Naive thymus-derived CD4-positive, alpha-beta T cell (primary cell): ENCODE measurements around the gene NUDT19. TPM values are rescaled to one million over a fixed set of nuclear protein-coding genes. Genes with fewer than 3 reads are reported as not detected.
A peak's percentile ranks its signal among the peaks of the same experiment; 100 is the strongest.

ENCODE experiments used
- ATAC-seq: fragments of 150-1000 bp; cut with Tn5 transposase; 2 replicates; pipeline ENCODE4 v1.10.0; 2021; ENCODE audit warnings: mild to moderate bottlenecking, moderate library complexity
- CTCF ChIA-PET: fragments of 350-600 bp; sonication (Branson Sonifier 250); formaldehyde crosslinking; loops from one replicate; lab custom pipeline; 2021; ENCODE audit warnings: antibody characterized with exemption; lab: Charles Lee
- POLR2A ChIA-PET: fragments of 350-600 bp; sonication (Branson Sonifier 250); formaldehyde crosslinking; loops from one replicate; lab custom pipeline; 2021; ENCODE audit warnings: antibody characterized with exemption, inconsistent platforms; lab: Charles Lee
- DNase-seq, 9 donors: peaks; one replicate each; pipeline versions ENCODE4 v3.0.0 to v3.0.0-alpha.2; 2020 to 2022; ENCODE audit warnings: mixed read lengths in 1 of 9
- H3K27ac ChIP-seq: one replicate; pipeline ENCODE4 v1.7.0; 2013; ENCODE audit warnings: mild to moderate bottlenecking, low read depth, low read length, moderate library complexity
- H3K27me3 ChIP-seq, 2 donors: one replicate each; pipeline ENCODE4 v1.7.0; 2013; ENCODE audit warnings: low read length in 2 of 2, mild to moderate bottlenecking in 2 of 2, moderate library complexity in 2 of 2; ENCODE audit not compliant: control insufficient read depth in 2 of 2, insufficient read depth in 2 of 2
- H3K36me3 ChIP-seq, 3 experiments: 1 replicate in 2 of 3; 2 replicates in 1 of 3; pipeline ENCODE4 v1.7.0; 2013; ENCODE audit warnings: low read length in 3 of 3, mild to moderate bottlenecking in 3 of 3, moderate library complexity in 1 of 3; ENCODE audit not compliant: insufficient read depth in 3 of 3, control insufficient read depth in 2 of 3
- H3K4me1 ChIP-seq, 2 donors: one replicate each; pipeline ENCODE4 v1.7.0; 2013; ENCODE audit warnings: low read length in 2 of 2, mild to moderate bottlenecking in 2 of 2, moderate library complexity in 1 of 2; ENCODE audit not compliant: control insufficient read depth in 2 of 2, insufficient read depth in 2 of 2
- H3K4me3 ChIP-seq: 2 replicates; pipeline ENCODE4 v1.7.0; 2013; ENCODE audit warnings: mild to moderate bottlenecking, low read length
- H3K9me3 ChIP-seq, 3 experiments: 1 replicate in 2 of 3; 2 replicates in 1 of 3; pipeline ENCODE4 v1.7.0; 2013; ENCODE audit warnings: low read length in 3 of 3; ENCODE audit not compliant: control insufficient read depth in 2 of 3
- H3K27ac Mint-ChIP-seq, 9 donors: one replicate each; pipeline ENCODE4 v1.8.0; 2020 to 2022; ENCODE audit warnings: mixed read lengths in 9 of 9, mild to moderate bottlenecking in 8 of 9, moderate library complexity in 5 of 9, inconsistent platforms in 2 of 9
- H3K27me3 Mint-ChIP-seq, 5 donors: one replicate each; pipeline ENCODE4 v1.8.0; 2021 to 2022; ENCODE audit warnings: mixed read lengths in 5 of 5, mild to moderate bottlenecking in 1 of 5
- H3K36me3 Mint-ChIP-seq, 5 donors: one replicate each; pipeline ENCODE4 v1.8.0; 2020 to 2022; ENCODE audit warnings: mixed read lengths in 5 of 5, mild to moderate bottlenecking in 3 of 5, inconsistent platforms in 1 of 5
- H3K4me1 Mint-ChIP-seq, 7 donors: one replicate each; pipeline ENCODE4 v1.8.0; 2020 to 2022; ENCODE audit warnings: mixed read lengths in 7 of 7, mild to moderate bottlenecking in 3 of 7, inconsistent platforms in 1 of 7
- H3K4me3 Mint-ChIP-seq, 10 donors: one replicate each; pipeline ENCODE4 v1.8.0; 2020 to 2022; ENCODE audit warnings: mild to moderate bottlenecking in 10 of 10, mixed read lengths in 10 of 10, moderate library complexity in 6 of 10, inconsistent platforms in 2 of 10
- H3K9me3 Mint-ChIP-seq, 11 donors: one replicate each; pipeline ENCODE4 v1.8.0; 2020 to 2022; ENCODE audit warnings: mixed read lengths in 11 of 11, mild to moderate bottlenecking in 4 of 11, inconsistent platforms in 1 of 11, moderate library complexity in 1 of 11
- intact Hi-C, 2 donors: fragments of 100-400 bp; cut with micrococcal nuclease; formaldehyde crosslinking; loops; one replicate each; pipeline ENCODE4 v1.15.1; 2023
- polyA plus RNA-seq, 2 donors: library from polyadenylated mRNA; unstranded; fragments of 300-500 nt; fragmentation: Illumina TruSeq; gene quantifications; one replicate each; pipeline ENCODE4 v1.2.3, GENCODE V29; 2021
- total RNA-seq, 6 experiments: library from RNA in 5 of 6; stranded (reverse) in 5 of 6; gene quantifications; 1 replicate in 5 of 6; 2 replicates in 1 of 6; pipeline ENCODE4 v1.2.3 and lab custom pipeline; 2021 to 2026

Gene NUDT19
- total and polyA plus RNA-seq, 7 experiments from 2014 or later = 2.4 to 17.0 (median 8.9) TPM

GRCh38 chr19:32676895-32677359 is 14.7 kb upstream of the NUDT19 start:
- intact Hi-C loops = loop anchor here in 1 of 2 donors (5.0 to 10.0 kb wide), 3 partner anchors 330 to 698 kb away; partner anchors contain the start of genes CEBPG and ZNF507
- Mint-ChIP-seq H3K4me1 (peaks cover 19 to 34% (median 30%) of the 10 kb centered on the region in 7 donors), H3K36me3 (peaks cover 0 to 2% (median 0%) of the 10 kb centered on the region in 5 donors), H3K4me3 (peak overlapping the region; percentile 40 to 96 (median 72)), H3K27ac (peak overlapping the region in 2 of 9 donors; percentile 27 to 52), H3K9me3 (no peaks in the 10 kb centered on the region), H3K27me3 (peaks cover 6 to 46% (median 8%) of the 10 kb centered on the region in 5 donors)
- H3K4me3 ChIP-seq = no peak overlapping the region
- POLR2A ChIA-PET = interaction anchor here (2.2 to 2.7 kb wide), 2 partner anchors 14 to 15 kb away, joined by 5 to 15 read pairs; partner anchors contain the start of gene NUDT19
- H3K27ac ChIP-seq = no peak overlapping the region
- H3K9me3 ChIP-seq = no peaks in the 10 kb centered on the region
- H3K36me3 ChIP-seq = no peaks in the 10 kb centered on the region
- no peak for DNase-seq
- ATAC-seq = no peak
- no peaks in the 10 kb centered on the region for H3K27me3 ChIP-seq
- peaks cover 10 to 14% of the 10 kb centered on the region in 2 donors for H3K4me1 ChIP-seq
- CTCF ChIA-PET = no interaction called here

- ChIA-PET POLR2A (interaction anchor here (2.7 kb wide), 1 partner anchor 14 kb away, joined by 5 read pairs; the partner anchor contains the start of gene NUDT19), CTCF (interaction anchor here (0.7 to 0.8 kb wide), 2 partner anchors 80 to 510 kb away, joined by 3 to 4 read pairs; no protein-coding TSS in a partner anchor)
- intact Hi-C loops = loop anchor here in 1 of 2 donors (5.0 to 10.0 kb wide), 3 partner anchors 330 to 697 kb away; partner anchors contain the start of genes CEBPG and ZNF507
- Mint-ChIP-seq H3K9me3 (no peaks in the 10 kb centered on the region), H3K4me3 (peak overlapping the region in 9 of 10 donors; percentile 23 to 96 (median 69)), H3K36me3 (peaks cover 0 to 2% (median 0%) of the 10 kb centered on the region in 5 donors), H3K27ac (peak overlapping the region in 1 of 9 donors; percentile 52), H3K4me1 (peaks cover 18 to 27% (median 23%) of the 10 kb centered on the region in 7 donors), H3K27me3 (peaks cover 6 to 51% (median 8%) of the 10 kb centered on the region in 5 donors)
- H3K36me3 ChIP-seq = no peaks in the 10 kb centered on the region
- H3K9me3 ChIP-seq = no peaks in the 10 kb centered on the region
- no peak overlapping the region for H3K27ac ChIP-seq
- peaks cover 10 to 14% of the 10 kb centered on the region in 2 donors for H3K4me1 ChIP-seq
- H3K4me3 ChIP-seq = no peak overlapping the region
- ATAC-seq (no peak), DNase-seq (no peak)
- no peaks in the 10 kb centered on the region for H3K27me3 ChIP-seq
These were observed 14.0 kb upstream of the NUDT19 start for GRCh38 chr19:32677657-32678056.

GRCh38 chr19:32680986-32681385 is 10.6 kb upstream of the NUDT19 start:
- H3K9me3 Mint-ChIP-seq = no peaks in the 10 kb centered on the region
- H3K4me1 Mint-ChIP-seq = peaks cover 0 to 7% (median 6%) of the 10 kb centered on the region in 7 donors
- H3K36me3 Mint-ChIP-seq = no peaks in the 10 kb centered on the region
- intact Hi-C loops = no loop called here
- H3K9me3 ChIP-seq = no peaks in the 10 kb centered on the region
- CTCF ChIA-PET = no interaction called here
- H3K4me3 Mint-ChIP-seq = no peak overlapping the region
- H3K27me3 Mint-ChIP-seq = peaks cover 6 to 47% (median 8%) of the 10 kb centered on the region in 5 donors
- H3K4me3 ChIP-seq = no peak overlapping the region
- ATAC-seq (no peak), DNase-seq (no peak)
- H3K27ac Mint-ChIP-seq = no peak overlapping the region
- H3K4me1 ChIP-seq = peaks cover 0 to 5% of the 10 kb centered on the region in 2 donors
- H3K27ac ChIP-seq = no peak overlapping the region
- no peaks in the 10 kb centered on the region for H3K36me3 ChIP-seq
- POLR2A ChIA-PET = interaction anchor here (0.6 to 1.1 kb wide), 2 partner anchors 10 to 1492 kb away, joined by 3 to 6 read pairs; partner anchors contain the start of gene NUDT19
- H3K27me3 ChIP-seq = no peaks in the 10 kb centered on the region

- intact Hi-C loops = no loop called here
- ATAC-seq (no peak), DNase-seq (no peak)
- Mint-ChIP-seq H3K27ac (no peak overlapping the region), H3K4me1 (peaks cover 0 to 4% (median 3%) of the 10 kb centered on the region in 7 donors), H3K36me3 (peaks cover 0 to 5% (median 0%) of the 10 kb centered on the region in 5 donors), H3K4me3 (no peak overlapping the region), H3K9me3 (no peaks in the 10 kb centered on the region), H3K27me3 (peaks cover 4 to 41% (median 5%) of the 10 kb centered on the region in 5 donors)
- no peaks in the 10 kb centered on the region for H3K4me1 ChIP-seq
- ChIA-PET CTCF (no interaction called here), POLR2A (interaction anchor here (0.5 kb wide), 1 partner anchor 80 kb away, joined by 3 read pairs; no protein-coding TSS in a partner anchor)
- H3K9me3 ChIP-seq = no peaks in the 10 kb centered on the region
- no peak overlapping the region for H3K4me3 ChIP-seq
- no peak overlapping the region for H3K27ac ChIP-seq
- no peaks in the 10 kb centered on the region for H3K36me3 ChIP-seq
- H3K27me3 ChIP-seq = no peaks in the 10 kb centered on the region
These were observed 9.3 kb upstream of the NUDT19 start for GRCh38 chr19:32682317-32682716.

GRCh38 chr19:32686847-32687475 is 4.7 kb upstream of the NUDT19 start:
- Mint-ChIP-seq H3K9me3 (no peaks in the 10 kb centered on the region), H3K36me3 (peaks cover 0 to 5% (median 0%) of the 10 kb centered on the region in 5 donors), H3K27ac (no peak overlapping the region), H3K27me3 (peaks cover 0 to 8% (median 0%) of the 10 kb centered on the region in 5 donors), H3K4me3 (no peak overlapping the region), H3K4me1 (peaks cover 8 to 18% (median 10%) of the 10 kb centered on the region in 7 donors)
- no peak overlapping the region for H3K4me3 ChIP-seq
- CTCF ChIA-PET = no interaction called here
- H3K4me1 ChIP-seq = peaks cover 8 to 10% of the 10 kb centered on the region in 2 donors
- POLR2A ChIA-PET = no interaction called here
- H3K27me3 ChIP-seq = no peaks in the 10 kb centered on the region
- H3K9me3 ChIP-seq = no peaks in the 10 kb centered on the region
- no peaks in the 10 kb centered on the region for H3K36me3 ChIP-seq
- DNase-seq (no peak), ATAC-seq (no peak)
- intact Hi-C loops = no loop called here
- no peak overlapping the region for H3K27ac ChIP-seq

GRCh38 chr19:32687681-32688080 is 3.9 kb upstream of the NUDT19 start:
- no peaks in the 10 kb centered on the region for H3K27me3 ChIP-seq
- H3K27ac ChIP-seq = no peak overlapping the region
- no peak for DNase-seq
- ChIA-PET POLR2A (no interaction called here), CTCF (no interaction called here)
- no peak for ATAC-seq
- H3K9me3 Mint-ChIP-seq = no peaks in the 10 kb centered on the region
- intact Hi-C loops = no loop called here
- no peak overlapping the region for H3K4me3 Mint-ChIP-seq
- H3K4me3 ChIP-seq = no peak overlapping the region
- peaks cover 0 to 5% (median 0%) of the 10 kb centered on the region in 5 donors for H3K36me3 Mint-ChIP-seq
- H3K4me1 Mint-ChIP-seq = peaks cover 9 to 18% (median 11%) of the 10 kb centered on the region in 7 donors
- no peaks in the 10 kb centered on the region for H3K36me3 ChIP-seq
- H3K9me3 ChIP-seq = no peaks in the 10 kb centered on the region
- peaks cover 0 to 3% (median 0%) of the 10 kb centered on the region in 5 donors for H3K27me3 Mint-ChIP-seq
- H3K4me1 ChIP-seq = peaks cover 8 to 11% of the 10 kb centered on the region in 2 donors
- H3K27ac Mint-ChIP-seq = no peak overlapping the region
